Measurements from ENCODE around the gene PDIK1L. TPM values are rescaled to one million over a fixed set of nuclear protein-coding genes. Genes with fewer than 3 reads are reported as not detected.

The PDIK1L gene
- total and polyA plus RNA-seq, 2 of the 4 experiments (the other 2 are of a cell fraction) = 1.4 to 3.0 TPM

GRCh38 chr1:26090893-26091292 is 20.7 kb upstream of the PDIK1L start:
- H2BK20ac ChIP-seq (ENCODE audit: low read depth, low read length) = no peak overlapping the region
- no peak overlapping the region for H3K4me2 ChIP-seq (ENCODE audit: low read depth, low read length)
- no peaks in the 10 kb centered on the region for H4K20me1 ChIP-seq (ENCODE audit: insufficient read depth, low read length)
- H3K56ac ChIP-seq (ENCODE audit: extremely low read depth, insufficient read depth, low read length) = no peak overlapping the region
- H2AK5ac ChIP-seq (ENCODE audit: low read depth, low read length) = no peak overlapping the region
- BruUV-seq (replicated peaks) = no TSS peak
- H3K36me3 ChIP-seq (ENCODE audit: control insufficient read depth, insufficient read depth, low read length) = no peaks in the 10 kb centered on the region
- dilution Hi-C loops (cut with HindIII; ENCODE audit: low sequenced_read_pairs, unreplicated experiment) = no loop called here
- no peak overlapping the region for H2BK15ac ChIP-seq (ENCODE audit: low read depth, low read length)
- H2BK5ac ChIP-seq (ENCODE audit: low read depth, low read length, poor library complexity, severe bottlenecking) = no peak overlapping the region
- ChIA-PET CTCF (no interaction called here), POLR2A (ENCODE audit: unreplicated experiment) (no interaction called here)
- WGBS, 2 experiments (ENCODE audit: extremely low coverage in 2 of 2, insufficient read length in 1 of 2) = no CpG with 5 or more reads among the region's 3 CpGs
- H2AK9ac ChIP-seq (replicated peaks; ENCODE audit: low read depth, low read length, poor library complexity) = no peak overlapping the region
- H4K91ac ChIP-seq (ENCODE audit: insufficient read depth, low read depth, low read length) = no peak overlapping the region
- no peaks in the 10 kb centered on the region for H3K9me3 ChIP-seq (ENCODE audit: control insufficient read depth, insufficient read depth, low read length)
- no peak overlapping the region for H2BK120ac ChIP-seq (ENCODE audit: low read depth, low read length)
- peaks cover 38% of the 10 kb centered on the region for H3K27me3 ChIP-seq (ENCODE audit: control insufficient read depth, insufficient read depth, low read length)
- no peak overlapping the region for H3K4me3 ChIP-seq (ENCODE audit: insufficient read depth, low read depth, low read length)
- H2AFZ ChIP-seq (replicated peaks; ENCODE audit: low read length, poor library complexity) = no peak overlapping the region
- intact Hi-C loops (cut with micrococcal nuclease) = no loop called here
- no peak overlapping the region for H3K23ac ChIP-seq (ENCODE audit: low read depth, low read length)
- TF ChIP-seq BHLHE40 (IDR thresholded peaks at IDR 0.05; ENCODE audit: low read depth, low read length) (no peak), MAZ (IDR thresholded peaks at IDR 0.05; ENCODE audit: borderline replicate concordance, low read depth, low read length) (no peak), POLR2A (IDR thresholded peaks at IDR 0.05; ENCODE audit: low read depth, low read length) (no peak), NFE2L2 (IDR thresholded peaks at IDR 0.05; ENCODE audit: low read depth, low read length) (no peak), FOS (IDR thresholded peaks at IDR 0.05; ENCODE audit: low read depth, low read length) (no peak), RAD21 (IDR thresholded peaks at IDR 0.05; ENCODE audit: low read length) (no peak), RFX5 (IDR thresholded peaks at IDR 0.05; ENCODE audit: low read depth, low read length) (no peak), RCOR1 (IDR thresholded peaks at IDR 0.05; ENCODE audit: insufficient replicate concordance, low read length) (no peak), MAFK (IDR thresholded peaks at IDR 0.05; ENCODE audit: low read depth, low read length) (no peak), USF2 (IDR thresholded peaks at IDR 0.05; ENCODE audit: low read depth, low read length) (no peak), MXI1 (IDR thresholded peaks at IDR 0.05; ENCODE audit: borderline replicate concordance, low read depth, low read length) (no peak)
- H3K4ac ChIP-seq (ENCODE audit: low read depth, low read length) = no peak overlapping the region
- no peak overlapping the region for H3K27ac ChIP-seq (ENCODE audit: insufficient read depth, low read length)
- in situ Hi-C loops (cut with MboI; ENCODE audit: low sequenced_read_pairs) = no loop called here
- no peak overlapping the region for H3K9ac ChIP-seq (ENCODE audit: low read depth, low read length)
- H3K79me1 ChIP-seq (ENCODE audit: low read depth in 1 of 2, low read length in 2 of 2) = no peaks in the 10 kb centered on the region
- DNase-seq = no peak
- H4K8ac ChIP-seq (ENCODE audit: low read depth in 2 of 2, low read length in 2 of 2) = no peak overlapping the region
- no peak overlapping the region for H3K14ac ChIP-seq (replicated peaks; ENCODE audit: low read depth, low read length)
- H4K5ac ChIP-seq (ENCODE audit: low read depth, low read length) = no peak overlapping the region
- no peak overlapping the region for H3K18ac ChIP-seq (ENCODE audit: low read depth, low read length)
- no peaks in the 10 kb centered on the region for H3K4me1 ChIP-seq (ENCODE audit: control insufficient read depth, insufficient read depth, low read length)
- no peaks in the 10 kb centered on the region for H3K9me1 ChIP-seq (ENCODE audit: insufficient read depth, low read length)
- ATAC-seq (ENCODE audit: low read depth) = no peak

Data from IMR-90 (cell line).